K562 (cell line): ENCODE measurements around the gene ZCCHC14.

Experiments
- ARID2 ChIP-seq: fragments of 450-650 bp; IDR thresholded peaks from 2 replicates; pipeline ENCODE4 v1.6.1; 2017; ENCODE audit warnings: antibody characterized with exemption, mild to moderate bottlenecking
- CEBPB ChIP-seq: fragments of 450-650 bp; IDR thresholded peaks from 2 replicates; pipeline ENCODE4 v1.6.1; 2016; ENCODE audit warnings: missing genetic modification characterization, missing compliant biosample characterization
- MTA3 ChIP-seq: fragments of 450-650 bp; formaldehyde crosslinking; IDR thresholded peaks from 2 replicates; pipeline ENCODE4 v1.6.1; 2017; ENCODE audit warnings: mild to moderate bottlenecking, borderline replicate concordance
- POLR2A ChIP-seq: fragments of 450-650 bp; conservative IDR thresholded peaks from 2 replicates; pipeline ENCODE4 v1.6.1; 2016
- SIX5 ChIP-seq, 2 experiments: IDR thresholded peaks; 2 replicates each; pipeline ENCODE4 v1.6.1; 2011; ENCODE audit warnings: low read length in 2 of 2, borderline replicate concordance in 1 of 2, low read depth in 1 of 2, mild to moderate bottlenecking in 1 of 2, moderate library complexity in 1 of 2; ENCODE audit not compliant: insufficient read depth in 1 of 2
- ZKSCAN8 ChIP-seq: fragments of 200-800 bp; sonication (Bioruptor generic); IDR thresholded peaks from 2 replicates; pipeline ENCODE4 v1.6.1; 2016; ENCODE audit warnings: missing genetic modification characterization, missing compliant biosample characterization
- ZNF609 ChIP-seq: sonication (generic); formaldehyde crosslinking; IDR thresholded peaks from 2 replicates; pipeline ENCODE4 v1.8.1; 2023; ENCODE audit warnings: missing genetic modification reagents, mild to moderate bottlenecking, borderline replicate concordance
- ZNF785 ChIP-seq: fragments of 250-450 bp; sonication (Bioruptor Pico); IDR thresholded peaks from 2 replicates; pipeline ENCODE4 v1.4.0; 2020; ENCODE audit warnings: mild to moderate bottlenecking

- no peak for TF ChIP-seq ARID2
- no peak for TF ChIP-seq POLR2A
- TF ChIP-seq SIX5 (IDR thresholded peaks at IDR 0.05; ENCODE audit: borderline replicate concordance in 1 of 2, insufficient read depth in 1 of 2, low read depth in 1 of 2, low read length in 2 of 2): no peak
- no peak for TF ChIP-seq MTA3
- TF ChIP-seq ZKSCAN8 (CRISPR knock-in tag): no peak
- no peak for TF ChIP-seq CEBPB
- TF ChIP-seq ZNF785 (CRISPR knock-in tag): no peak
- no peak for TF ChIP-seq ZNF609
Measured at GRCh38 chr16:87442581-87442966, 50.2 kb downstream of the ZCCHC14 start.
